H9 (cell line): ENCODE measurements around the gene PIP4P1. TPM values are rescaled to one million over a fixed set of nuclear protein-coding genes. Genes with fewer than 3 reads are reported as not detected.

Experiments used
- DNase-seq: peaks from one replicate; pipeline ENCODE4 v3.0.0-alpha.2; 2017
- H2AFZ ChIP-seq: one replicate; pipeline ENCODE4 v1.6.1; 2013; ENCODE audit warnings: mild to moderate bottlenecking, low read length, control low read depth, moderate library complexity
- H2AK5ac ChIP-seq: 2 replicates; pipeline ENCODE4 v1.6.1; 2013; ENCODE audit warnings: low read length, control low read depth, mixed read lengths; ENCODE audit not compliant: insufficient read length
- H2BK120ac ChIP-seq: one replicate; pipeline ENCODE4 v1.6.1; 2013; ENCODE audit warnings: low read depth, mild to moderate bottlenecking, low read length, control low read depth, inconsistent platforms; ENCODE audit not compliant: poor library complexity, severe bottlenecking
- H2BK12ac ChIP-seq: 2 replicates; pipeline ENCODE4 v1.6.1; 2013; ENCODE audit warnings: low read length, control low read depth, mixed read lengths, low read depth; ENCODE audit not compliant: insufficient read length
- H2BK15ac ChIP-seq: 2 replicates; pipeline ENCODE4 v1.6.1; 2013; ENCODE audit warnings: low read depth, low read length, control low read depth
- H2BK20ac ChIP-seq: one replicate; pipeline ENCODE4 v1.6.1; 2013; ENCODE audit warnings: low read depth, mild to moderate bottlenecking, low read length, control low read depth, inconsistent platforms; ENCODE audit not compliant: poor library complexity, severe bottlenecking
- H2BK5ac ChIP-seq: 2 replicates; pipeline ENCODE4 v1.6.1; 2013; ENCODE audit warnings: low read length, control low read depth, mixed read lengths; ENCODE audit not compliant: insufficient read length
- H3K14ac ChIP-seq: 2 replicates; pipeline ENCODE4 v1.6.1; 2013; ENCODE audit warnings: low read length, control low read depth; ENCODE audit not compliant: insufficient read depth
- H3K18ac ChIP-seq: 2 replicates; pipeline ENCODE4 v1.6.1; 2013; ENCODE audit warnings: low read depth, mild to moderate bottlenecking, mixed read lengths, low read length, control low read depth; ENCODE audit not compliant: insufficient read length
- H3K23ac ChIP-seq: 2 replicates; pipeline ENCODE4 v1.6.1; 2013; ENCODE audit warnings: low read length, control low read depth, mixed read lengths, low read depth; ENCODE audit not compliant: insufficient read length
- H3K23me2 ChIP-seq: 2 replicates; pipeline ENCODE4 v1.6.1; 2013; ENCODE audit warnings: low read depth, mild to moderate bottlenecking, mixed read lengths, low read length, control low read depth; ENCODE audit not compliant: insufficient read length, poor library complexity, severe bottlenecking
- H3K27ac ChIP-seq: 2 replicates; pipeline ENCODE4 v1.5.1; 2013; ENCODE audit warnings: low read length, control low read depth, mixed read lengths, low read depth; ENCODE audit not compliant: insufficient read length
- H3K27me3 ChIP-seq: 2 replicates; pipeline ENCODE4 v1.6.1; 2013; ENCODE audit warnings: low read length, control low read depth, inconsistent platforms; ENCODE audit not compliant: insufficient read depth
- H3K4ac ChIP-seq: 2 replicates; pipeline ENCODE4 v1.6.1; 2013; ENCODE audit warnings: low read depth, mild to moderate bottlenecking, control low read depth, inconsistent platforms, low read length, moderate library complexity
- H3K4me1 ChIP-seq: 2 replicates; pipeline ENCODE4 v1.6.1; 2013; ENCODE audit warnings: low read length, control low read depth, inconsistent platforms; ENCODE audit not compliant: insufficient read depth
- H3K4me2 ChIP-seq: 2 replicates; pipeline ENCODE4 v1.6.1; 2013; ENCODE audit warnings: low read length, control low read depth, mixed read lengths; ENCODE audit not compliant: insufficient read length, insufficient read depth
- H3K56ac ChIP-seq: 2 replicates; pipeline ENCODE4 v1.6.1; 2013; ENCODE audit warnings: low read depth, mild to moderate bottlenecking, mixed read lengths, low read length, control low read depth; ENCODE audit not compliant: insufficient read length
- H3K79me1 ChIP-seq: 2 replicates; pipeline ENCODE4 v1.6.1; 2013; ENCODE audit warnings: low read depth, mild to moderate bottlenecking, moderate library complexity, low read length, control low read depth, inconsistent platforms; ENCODE audit not compliant: insufficient read depth, poor library complexity, severe bottlenecking
- H3K79me2 ChIP-seq: 2 replicates; pipeline ENCODE4 v1.6.1; 2013; ENCODE audit warnings: low read length, control low read depth, inconsistent platforms; ENCODE audit not compliant: insufficient read depth
- H3K9ac ChIP-seq: 2 replicates; pipeline ENCODE4 v1.6.1; 2013; ENCODE audit warnings: low read length, control low read depth, mixed read lengths; ENCODE audit not compliant: insufficient read length; ENCODE audit errors: extremely low read depth
- H3K9me3 ChIP-seq: one replicate; pipeline ENCODE4 v1.6.1; 2013; ENCODE audit warnings: low read depth, low read length, inconsistent platforms; ENCODE audit not compliant: control insufficient read depth
- H3T11ph ChIP-seq: one replicate; pipeline ENCODE4 v1.6.1; 2013; ENCODE audit warnings: mild to moderate bottlenecking, low read length, control low read depth, inconsistent platforms
- H4K20me1 ChIP-seq: one replicate; pipeline ENCODE4 v1.6.1; 2013; ENCODE audit not compliant: control insufficient read depth, insufficient read length, insufficient read depth
- H4K5ac ChIP-seq: 2 replicates; pipeline ENCODE4 v1.6.1; 2013; ENCODE audit warnings: low read depth, mild to moderate bottlenecking, mixed read lengths, low read length, control low read depth; ENCODE audit not compliant: insufficient read length
- H4K8ac ChIP-seq: replicated peaks from 2 replicates; pipeline ENCODE4 v1.6.1; 2013; ENCODE audit warnings: low read length, control low read depth, mixed read lengths, low read depth; ENCODE audit not compliant: insufficient read length
- H4K91ac ChIP-seq: 2 replicates; pipeline ENCODE4 v1.6.1; 2013; ENCODE audit warnings: low read depth, mild to moderate bottlenecking, moderate library complexity, mixed read lengths, low read length, control low read depth; ENCODE audit not compliant: insufficient read length
- H3K27ac Mint-ChIP-seq, 3 experiments: 2 replicates in 2 of 3; 3 replicates in 1 of 3; pipeline ENCODE4 v1.8.0; 2020 to 2021; ENCODE audit warnings: mixed read lengths in 3 of 3, mild to moderate bottlenecking in 1 of 3, moderate library complexity in 1 of 3
- H3K27me3 Mint-ChIP-seq: 2 replicates; pipeline ENCODE4 v1.8.0; 2021; ENCODE audit warnings: low read depth, mild to moderate bottlenecking, moderate library complexity, mixed read lengths
- H3K36me3 Mint-ChIP-seq, 3 experiments: 2 replicates in 2 of 3; 3 replicates in 1 of 3; pipeline ENCODE4 v1.8.0; 2020 to 2021; ENCODE audit warnings: low read depth in 3 of 3, mixed read lengths in 3 of 3; ENCODE audit not compliant: insufficient read depth in 1 of 3
- H3K4me1 Mint-ChIP-seq, 2 experiments: 2 replicates each; pipeline ENCODE4 v1.8.0; 2020; ENCODE audit warnings: mixed read lengths in 2 of 2
- H3K4me3 Mint-ChIP-seq, 2 experiments: 2 replicates in 1 of 2; 3 replicates in 1 of 2; pipeline ENCODE4 v1.8.0; 2020 to 2021; ENCODE audit warnings: mild to moderate bottlenecking in 2 of 2, mixed read lengths in 2 of 2, moderate library complexity in 1 of 2
- H3K9me3 Mint-ChIP-seq, 2 experiments: 2 replicates in 1 of 2; 3 replicates in 1 of 2; pipeline ENCODE4 v1.8.0; 2020; ENCODE audit warnings: mild to moderate bottlenecking in 2 of 2, mixed read lengths in 2 of 2, moderate library complexity in 1 of 2
- CTCF ChIP-seq: fragments of 200-600 bp; sonication (generic); conservative IDR thresholded peaks from 3 replicates; pipeline ENCODE4 v1.8.0; 2021; ENCODE audit warnings: antibody characterized with exemption, mild to moderate bottlenecking
- WGBS: extraction: QIAGEN DNeasy Blood & Tissue Kit; methylation state at CpG from one replicate; pipeline ENCODE4 v1.1.7; 2013; ENCODE audit warnings: missing lambda C conversion rate, low lambda C conversion rate, mixed read lengths; ENCODE audit not compliant: insufficient read length; ENCODE audit errors: extremely low coverage; 5-methylcytosine and 5-hydroxymethylcytosine counted together
- total RNA-seq: library from RNA; stranded (reverse); gene quantifications from 2 replicates; pipeline ENCODE4 v1.2.1, GENCODE V29; 2021

PIP4P1 gene
- total RNA-seq, 1 experiment from 2014 or later: 41.6 TPM

GRCh38 chr14:20492486-20492885, 31.3 kb upstream of the PIP4P1 start:
- no peak for DNase-seq
- Histone ChIP-seq H2BK5ac (no peak overlapping the region), H2AK5ac (no peak overlapping the region), H2AFZ (no peak overlapping the region), H3K79me2 (no peaks in the 10 kb centered on the region), H2BK12ac (no peak overlapping the region), H3K14ac (no peak overlapping the region), H4K20me1 (no peaks in the 10 kb centered on the region), H3K4me2 (no peak overlapping the region), H2BK15ac (no peak overlapping the region), H3K4ac (no peak overlapping the region), H3K4me1 (no peaks in the 10 kb centered on the region; the same call in 1 of the 2 replicates), H3K23me2 (no peaks in the 10 kb centered on the region), H2BK120ac (no peak overlapping the region), H3K27me3 (no peaks in the 10 kb centered on the region), H3K9ac (no peak overlapping the region), H4K5ac (no peak overlapping the region), H4K8ac (no peak overlapping the region), H3K27ac (no peak overlapping the region), H3K56ac (no peak overlapping the region), H3K23ac (no peak overlapping the region), H3K79me1 (no peaks in the 10 kb centered on the region), H2BK20ac (no peak overlapping the region), H3K18ac (no peak overlapping the region), H3T11ph (no peak overlapping the region), H3K9me3 (no peaks in the 10 kb centered on the region), H4K91ac (no peak overlapping the region)
- TF ChIP-seq CTCF: no peak
- H3K27me3 Mint-ChIP-seq: peaks cover 3% of the 10 kb centered on the region
- H3K9me3 Mint-ChIP-seq: peaks cover 0 to 3% of the 10 kb centered on the region in 2 experiments; a peak in 3 of 5 replicates
- H3K27ac Mint-ChIP-seq: no peak overlapping the region
- WGBS: no CpG with 5 or more reads among the region's 4 CpGs
- no peak overlapping the region for H3K4me3 Mint-ChIP-seq
- H3K36me3 Mint-ChIP-seq: peaks cover 0 to 4% (median 0%) of the 10 kb centered on the region in 3 experiments; a peak in 2 of 7 replicates
- H3K4me1 Mint-ChIP-seq: peaks cover 31 to 32% of the 10 kb centered on the region in 2 experiments
